Myocyte (in vitro differentiated cells): ENCODE measurements around the gene CER1. TPM values are rescaled to one million over a fixed set of nuclear protein-coding genes. Genes with fewer than 3 reads are reported as not detected.
A peak's percentile ranks its signal among the peaks of the same experiment; 100 is the strongest.
"Not testable (repeated sequence)": the region's sequence is repeated elsewhere in the genome, so short reads cannot be mapped to it uniquely, and the experiment has no call there.

Experiments
- DNase-seq: peaks from one replicate; pipeline ENCODE4 v3.0.0-alpha.2; 2012; ENCODE audit warnings: low read depth
- total RNA-seq: library from RNA; depleted of rRNA; stranded (reverse); fragments of >200 nt; gene quantifications from 2 replicates; pipeline ENCODE4 v1.2.3, GENCODE V29; 2014

The CER1 gene
- total RNA-seq, 1 donor from 2014 or later = not detected

- DNase-seq = no peak
These were observed 7.4 kb downstream of the CER1 start for GRCh38 chr9:14715102-14715501.

DNA sequence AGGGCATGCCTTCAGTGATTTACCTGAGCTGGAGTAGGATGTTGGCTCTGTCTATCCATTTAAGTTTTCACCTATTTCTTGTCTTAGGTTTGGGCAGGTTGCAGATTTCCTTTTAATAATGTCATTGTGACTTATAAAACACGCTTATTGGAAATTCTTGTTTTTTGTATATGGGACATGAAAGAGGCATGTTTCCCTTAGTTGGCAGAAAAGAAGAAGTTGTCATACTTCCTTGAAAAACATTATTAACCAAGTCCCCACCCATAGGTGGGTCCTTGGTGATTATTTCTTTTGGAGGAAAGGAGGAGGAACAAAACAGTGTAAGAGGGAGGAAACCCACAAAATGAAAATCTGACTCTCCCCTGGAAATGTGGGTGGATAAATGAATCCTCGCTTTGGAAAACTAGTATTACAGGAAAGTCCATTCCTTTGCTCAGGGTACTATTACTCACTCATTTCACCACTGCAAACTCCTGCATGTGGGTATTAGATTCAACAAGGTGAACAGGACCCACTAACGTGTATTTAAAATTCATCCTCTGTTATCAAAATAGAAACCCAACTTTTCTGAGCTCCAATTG is 9.3 kb downstream of the CER1 start:
- DNase-seq = no peak

DNA sequence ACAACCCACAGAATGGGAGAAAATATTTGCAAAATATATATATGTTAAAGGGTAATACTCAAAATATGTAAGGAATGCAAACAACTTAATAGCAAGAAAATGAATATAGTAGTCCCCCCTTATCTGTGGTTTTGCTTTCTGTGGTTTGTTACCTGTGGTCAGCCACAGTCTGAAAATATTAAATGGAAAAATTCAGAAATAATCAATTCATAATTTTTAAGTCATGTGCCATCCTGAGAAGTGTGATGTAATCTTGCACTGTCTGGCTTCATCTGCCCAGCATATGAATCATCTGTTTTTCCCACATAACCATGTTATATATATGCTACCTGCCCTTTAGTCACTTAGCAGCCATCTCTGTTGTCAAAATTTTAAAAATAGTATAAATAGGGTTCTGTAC is 11.7 kb downstream of the CER1 start:
- DNase-seq = no peak

- DNase-seq = no peak
These were observed 15.9 kb downstream of the CER1 start for GRCh38 chr9:14706530-14707140.

DNA sequence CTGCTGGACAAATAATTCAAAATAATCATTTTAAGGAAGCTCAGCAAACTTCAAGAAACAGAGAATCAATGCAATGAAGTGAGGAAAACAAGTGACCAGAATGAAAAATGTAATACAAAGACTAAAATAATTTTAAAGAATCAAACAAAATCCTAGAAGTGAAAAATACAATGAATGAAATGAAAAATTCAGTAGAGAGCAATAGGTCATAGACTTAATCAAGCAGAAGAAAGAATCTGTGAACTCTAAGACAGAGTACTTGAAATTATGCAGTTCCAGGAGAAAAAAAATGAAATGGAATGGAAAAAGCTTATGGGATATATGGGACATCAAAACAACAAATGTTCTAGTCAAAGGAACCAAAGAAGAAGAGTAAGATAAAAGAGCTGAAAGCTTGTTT is 17.5 kb downstream of the CER1 start:
- DNase-seq = no peak

- DNase-seq = no peak
These were observed 18.3 kb downstream of the CER1 start for GRCh38 chr9:14704281-14704680.

DNA sequence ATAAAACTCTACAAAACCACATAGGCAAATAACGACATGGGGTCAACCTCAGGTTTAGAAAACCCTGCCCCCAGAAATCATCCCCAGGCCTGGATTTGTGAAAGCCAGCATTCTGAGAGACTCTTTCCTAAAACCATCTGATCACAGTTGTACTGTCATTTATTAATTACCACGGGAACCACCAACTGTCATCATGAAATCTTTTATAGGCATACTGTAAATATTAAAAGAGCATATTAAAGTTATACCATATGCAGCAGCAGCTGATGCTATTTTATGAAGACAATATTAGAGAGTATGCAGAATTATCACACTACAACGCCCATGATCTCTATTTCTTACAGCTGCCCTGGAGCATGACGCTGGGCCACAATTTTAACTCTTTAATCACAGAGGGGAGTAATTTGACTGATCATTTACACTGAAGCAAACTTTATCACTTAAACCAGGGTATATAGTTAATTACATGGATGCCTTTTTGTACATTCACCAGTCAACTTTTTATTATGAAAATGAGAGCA is 20.3 kb downstream of the CER1 start:
- no peak for DNase-seq

DNA sequence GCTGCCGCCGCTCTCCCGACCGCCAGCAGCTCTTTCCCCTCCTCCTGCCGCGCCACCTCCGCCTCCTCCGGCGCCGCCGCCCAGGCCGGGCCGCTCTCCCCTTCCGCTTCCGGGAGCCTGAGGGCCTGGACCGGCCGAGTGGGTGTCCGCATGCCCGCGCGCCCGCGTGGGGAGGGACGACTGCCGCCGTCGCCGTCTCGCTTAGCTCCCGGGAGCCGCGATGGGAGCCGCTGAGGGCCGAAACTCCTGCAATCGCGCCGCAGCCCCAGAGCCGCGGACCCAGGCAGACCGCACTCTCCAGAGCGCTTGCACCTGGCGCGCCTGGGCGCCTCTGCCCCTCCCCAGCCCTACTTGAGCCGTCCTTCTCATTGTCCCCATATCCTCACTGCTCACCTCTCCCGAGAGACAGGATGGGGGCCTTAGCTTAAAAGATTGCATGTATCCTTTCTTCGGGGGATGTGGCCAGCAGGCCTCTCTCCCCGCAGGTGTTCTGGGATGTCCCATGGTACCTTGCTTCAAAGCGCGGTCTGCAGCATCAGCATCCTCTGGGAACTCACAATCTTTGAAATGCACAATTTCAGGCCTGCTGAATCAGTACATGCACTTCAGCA is 29.2 kb downstream of the CER1 start, which contains the start of gene ZDHHC21:
Gene ZDHHC21, minus strand, starts transcription at position 182 of the 611 bp plus-strand sequence. CDS start 19,092 bp downstream, outside the sequence.
- peak; percentile 76 for DNase-seq

GRCh38 chr9:14692470-14693250 is 29.9 kb downstream of the CER1 start:
- peak; percentile 32 for DNase-seq

DNA sequence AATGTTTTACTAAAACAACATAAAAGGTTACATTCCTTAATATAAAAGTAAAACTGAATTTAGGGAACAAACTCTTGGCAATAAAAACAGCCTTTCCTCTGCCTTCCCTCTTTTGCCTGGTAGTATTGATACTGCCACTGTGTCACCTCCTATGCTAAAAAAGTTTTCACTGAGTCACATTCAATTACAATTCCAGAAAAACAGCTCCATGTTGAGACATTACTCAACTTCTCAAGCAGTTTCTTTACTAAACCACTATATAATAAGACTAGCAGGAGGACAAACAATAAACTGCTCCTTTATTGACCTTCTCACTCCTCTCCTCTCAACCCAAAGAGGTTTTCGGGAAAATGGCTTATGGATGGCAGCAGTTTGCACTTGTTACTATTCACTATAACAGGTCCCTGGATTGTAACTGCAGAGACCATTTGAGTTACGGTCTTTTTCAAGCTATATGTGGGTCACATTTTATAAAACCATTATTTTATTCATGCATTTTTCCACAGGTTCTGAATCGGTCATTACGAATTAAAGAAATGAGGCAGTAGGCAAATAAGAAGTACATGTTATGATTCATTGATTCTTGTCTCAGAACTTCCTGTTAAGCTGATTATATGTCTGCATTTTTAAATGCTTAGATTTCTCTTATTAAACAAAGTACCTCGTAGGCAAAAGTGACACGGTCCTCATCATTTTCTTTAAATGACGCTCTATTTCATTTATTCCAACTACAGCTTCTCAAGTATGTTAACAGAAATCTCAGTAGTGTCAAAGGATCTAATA is 31.4 kb downstream of the CER1 start:
- DNase-seq = no peak

DNA sequence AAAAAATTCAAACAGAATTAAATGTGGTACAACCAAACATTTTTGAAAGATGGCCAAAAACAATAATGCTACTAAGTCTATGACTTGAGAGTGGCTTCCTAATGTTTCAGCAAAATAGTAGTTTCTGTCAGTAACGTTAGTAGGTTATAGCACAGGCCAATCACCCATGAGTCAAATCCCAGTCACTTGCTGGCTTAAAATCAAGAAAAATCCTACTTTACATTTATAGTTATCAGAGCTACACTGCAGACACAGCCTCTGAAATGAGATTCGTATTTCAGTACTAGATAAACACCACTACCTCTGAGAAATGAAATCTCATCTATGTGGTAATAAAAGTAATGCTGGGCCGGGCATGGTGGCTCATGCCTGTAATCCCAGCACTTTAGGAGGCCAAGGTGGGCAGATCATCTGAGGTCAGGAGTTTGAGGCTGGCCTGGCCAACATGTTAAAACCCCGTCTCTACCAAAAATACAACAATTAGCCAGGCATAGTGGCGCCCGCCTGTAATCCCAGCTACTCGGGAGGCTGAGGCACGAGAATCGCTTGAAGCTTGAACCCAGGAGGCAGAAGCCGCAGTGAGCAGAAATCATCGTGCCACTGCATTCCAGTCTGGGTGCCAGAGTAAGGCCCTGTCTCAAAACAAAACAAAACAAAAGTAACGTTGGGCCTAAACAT is 35.4 kb downstream of the CER1 start:
- peak; percentile 22 for DNase-seq

GRCh38 chr9:14686168-14686567 is 36.4 kb downstream of the CER1 start:
- no peak for DNase-seq

- DNase-seq = not testable (repeated sequence)
These were observed 39.9 kb downstream of the CER1 start for GRCh38 chr9:14682616-14683015.

- DNase-seq = no peak
These were observed 43.8 kb downstream of the CER1 start for GRCh38 chr9:14678776-14679175.

- no peak for DNase-seq
These were observed 44.7 kb downstream of the CER1 start for GRCh38 chr9:14677872-14678271.

- DNase-seq = no peak
These were observed 45.1 kb downstream of the CER1 start for GRCh38 chr9:14677396-14677795.

- no peak for DNase-seq
These were observed 47.9 kb downstream of the CER1 start for GRCh38 chr9:14674630-14675029.

- no peak for DNase-seq
These were observed 51.2 kb downstream of the CER1 start for GRCh38 chr9:14671377-14671776.

- no peak for DNase-seq
These were observed 51.8 kb downstream of the CER1 start for GRCh38 chr9:14670718-14671117.
